ENCODE measurements around the gene ATXN7L3.
"Not testable (repeated sequence)": the region's sequence is repeated elsewhere in the genome, so short reads cannot be mapped to it uniquely, and the experiment has no call there.

DNA sequence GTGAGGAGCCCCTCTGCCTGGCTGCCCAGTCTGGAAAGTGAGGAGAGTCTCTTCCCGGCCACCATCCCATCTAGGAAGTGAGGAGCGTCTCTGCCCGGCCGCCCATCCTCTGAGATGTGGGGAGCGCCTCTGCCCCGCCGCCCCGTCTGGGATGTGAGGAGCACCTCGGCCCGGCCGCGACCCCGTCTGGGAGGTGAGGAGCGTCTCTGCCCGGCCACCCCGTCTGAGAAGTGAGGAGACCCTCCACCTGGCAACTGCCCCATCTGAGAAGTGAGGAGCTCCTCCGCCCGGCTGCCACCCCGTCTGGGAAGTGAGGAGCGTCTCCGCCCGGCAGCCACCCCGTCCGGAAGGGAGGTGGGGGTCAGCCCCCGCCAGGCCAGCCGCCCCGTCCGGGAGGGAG lies 38.2 kb upstream of the ATXN7L3 start:
- TF ChIP-seq, protein P1, sequence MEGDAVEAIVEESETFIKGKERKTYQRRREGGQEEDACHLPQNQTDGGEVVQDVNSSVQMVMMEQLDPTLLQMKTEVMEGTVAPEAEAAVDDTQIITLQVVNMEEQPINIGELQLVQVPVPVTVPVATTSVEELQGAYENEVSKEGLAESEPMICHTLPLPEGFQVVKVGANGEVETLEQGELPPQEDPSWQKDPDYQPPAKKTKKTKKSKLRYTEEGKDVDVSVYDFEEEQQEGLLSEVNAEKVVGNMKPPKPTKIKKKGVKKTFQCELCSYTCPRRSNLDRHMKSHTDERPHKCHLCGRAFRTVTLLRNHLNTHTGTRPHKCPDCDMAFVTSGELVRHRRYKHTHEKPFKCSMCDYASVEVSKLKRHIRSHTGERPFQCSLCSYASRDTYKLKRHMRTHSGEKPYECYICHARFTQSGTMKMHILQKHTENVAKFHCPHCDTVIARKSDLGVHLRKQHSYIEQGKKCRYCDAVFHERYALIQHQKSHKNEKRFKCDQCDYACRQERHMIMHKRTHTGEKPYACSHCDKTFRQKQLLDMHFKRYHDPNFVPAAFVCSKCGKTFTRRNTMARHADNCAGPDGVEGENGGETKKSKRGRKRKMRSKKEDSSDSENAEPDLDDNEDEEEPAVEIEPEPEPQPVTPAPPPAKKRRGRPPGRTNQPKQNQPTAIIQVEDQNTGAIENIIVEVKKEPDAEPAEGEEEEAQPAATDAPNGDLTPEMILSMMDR (IDR thresholded peaks at IDR 0.05; ENCODE audit: low read length): not testable (repeated sequence)
- not testable (repeated sequence) for TF ChIP-seq EZH2 (optimal IDR thresholded peaks at IDR 0.05; ENCODE audit: low read depth, low read length); EZH2phosphoT487 (IDR thresholded peaks at IDR 0.05; ENCODE audit: low read length)

All from MM.1S (cell line).